Mucosa of rectum (tissue), 2 donors: Measurements from ENCODE around the gene PRKCH.

Source experiments
- H3K27ac ChIP-seq, 2 donors: one replicate each; pipeline ENCODE4 v1.7.0; 2013; ENCODE audit warnings: inconsistent platforms in 2 of 2, low read depth in 2 of 2, low read length in 2 of 2
- H3K27me3 ChIP-seq, 2 donors: one replicate each; pipeline ENCODE4 v1.7.0; 2013; ENCODE audit warnings: low read length in 2 of 2; ENCODE audit not compliant: control insufficient read depth in 2 of 2, insufficient read depth in 2 of 2
- H3K36me3 ChIP-seq, 2 donors: one replicate each; pipeline ENCODE4 v1.7.0; 2013; ENCODE audit warnings: low read length in 2 of 2; ENCODE audit not compliant: control insufficient read depth in 2 of 2, insufficient read depth in 2 of 2
- H3K4me1 ChIP-seq, 2 donors: one replicate each; pipeline ENCODE4 v1.7.0; 2013; ENCODE audit warnings: low read length in 2 of 2, mild to moderate bottlenecking in 1 of 2; ENCODE audit not compliant: control insufficient read depth in 2 of 2, insufficient read depth in 2 of 2
- H3K4me3 ChIP-seq, 2 donors: one replicate each; pipeline ENCODE4 v1.7.0; 2013; ENCODE audit warnings: low read length in 2 of 2
- H3K9ac ChIP-seq, 2 donors: one replicate each; pipeline ENCODE4 v1.7.0; 2013; ENCODE audit warnings: low read length in 2 of 2, low read depth in 1 of 2, mild to moderate bottlenecking in 1 of 2
- H3K9me3 ChIP-seq, 2 donors: one replicate each; pipeline ENCODE4 v1.7.0; 2013; ENCODE audit warnings: low read length in 2 of 2; ENCODE audit not compliant: control insufficient read depth in 2 of 2
- donor health status: healthy.
- donor health status: Normal muscosa, but diverticular disease.

PRKCH gene

GRCh38 chr14:61564618-61565091, 243.3 kb downstream of the PRKCH start:
- peaks cover 0 to 2% of the 10 kb centered on the region in 2 donors for H3K27me3 ChIP-seq
- H3K9me3 ChIP-seq, result no peaks in the 10 kb centered on the region
- peaks cover 25 to 29% of the 10 kb centered on the region in 2 donors for H3K4me1 ChIP-seq
- no peak overlapping the region for H3K27ac ChIP-seq
- H3K36me3 ChIP-seq, result no peaks in the 10 kb centered on the region
- no peak overlapping the region for H3K9ac ChIP-seq
- H3K4me3 ChIP-seq, result no peak overlapping the region

- Histone ChIP-seq H3K9me3 (no peaks in the 10 kb centered on the region), H3K4me1 (peaks cover 26 to 28% of the 10 kb centered on the region in 2 donors), H3K4me3 (no peak overlapping the region), H3K27ac (no peak overlapping the region), H3K27me3 (peaks cover 0 to 2% of the 10 kb centered on the region in 2 donors), H3K36me3 (no peaks in the 10 kb centered on the region), H3K9ac (no peak overlapping the region)
Measured at GRCh38 chr14:61565181-61565580, 243.8 kb downstream of the PRKCH start.

- Histone ChIP-seq H3K9me3 (no peaks in the 10 kb centered on the region), H3K27ac (no peak overlapping the region), H3K4me3 (no peak overlapping the region), H3K27me3 (peaks cover 0 to 2% of the 10 kb centered on the region in 2 donors), H3K9ac (no peak overlapping the region), H3K4me1 (peaks cover 26 to 28% of the 10 kb centered on the region in 2 donors), H3K36me3 (no peaks in the 10 kb centered on the region)
Measured at GRCh38 chr14:61565836-61566536, 244.6 kb downstream of the PRKCH start.

- Histone ChIP-seq H3K4me1 (peaks cover 21 to 22% of the 10 kb centered on the region in 2 donors), H3K27ac (no peak overlapping the region), H3K27me3 (peaks cover 0 to 2% of the 10 kb centered on the region in 2 donors), H3K9me3 (no peaks in the 10 kb centered on the region), H3K4me3 (no peak overlapping the region), H3K36me3 (no peaks in the 10 kb centered on the region), H3K9ac (no peak overlapping the region)
Measured at GRCh38 chr14:61566537-61567225, 245.3 kb downstream of the PRKCH start.

- Histone ChIP-seq H3K27ac (peak overlapping the region; percentile 9 to 13), H3K36me3 (no peaks in the 10 kb centered on the region), H3K27me3 (peaks cover 0 to 2% of the 10 kb centered on the region in 2 donors), H3K4me1 (peaks cover 12 to 17% of the 10 kb centered on the region in 2 donors), H3K9ac (peak overlapping the region; percentile 13 to 61), H3K4me3 (peak overlapping the region; percentile 58 to 65), H3K9me3 (no peaks in the 10 kb centered on the region)
Measured at GRCh38 chr14:61567838-61568571, 246.6 kb downstream of the PRKCH start.

GRCh38 chr14:61568572-61569011, 247.2 kb downstream of the PRKCH start:
- Histone ChIP-seq H3K4me1 (peaks cover 12 to 17% of the 10 kb centered on the region in 2 donors), H3K9me3 (no peaks in the 10 kb centered on the region), H3K27me3 (peaks cover 0 to 2% of the 10 kb centered on the region in 2 donors), H3K36me3 (no peaks in the 10 kb centered on the region), H3K4me3 (peak overlapping the region; percentile 58 to 65), H3K27ac (peak overlapping the region; percentile 9 to 13), H3K9ac (peak overlapping the region; percentile 13 to 61)

GRCh38 chr14:61569308-61569707, 247.9 kb downstream of the PRKCH start:
- H3K4me1 ChIP-seq, result peaks cover 11 to 17% of the 10 kb centered on the region in 2 donors

GRCh38 chr14:61569812-61570548, 248.6 kb downstream of the PRKCH start:
- Histone ChIP-seq H3K9ac (no peak overlapping the region), H3K27me3 (peaks cover 0 to 2% of the 10 kb centered on the region in 2 donors), H3K4me1 (peaks cover 9 to 17% of the 10 kb centered on the region in 2 donors), H3K4me3 (no peak overlapping the region), H3K9me3 (no peaks in the 10 kb centered on the region), H3K27ac (peak overlapping the region in 1 of 2 donors; percentile 49), H3K36me3 (no peaks in the 10 kb centered on the region)

More at GRCh38 chr14:61569308-61569707, 247.9 kb downstream of the PRKCH start:
- Histone ChIP-seq H3K4me3 (no peak overlapping the region), H3K9me3 (no peaks in the 10 kb centered on the region), H3K9ac (no peak overlapping the region), H3K36me3 (no peaks in the 10 kb centered on the region), H3K27ac (peak overlapping the region in 1 of 2 donors; percentile 18), H3K27me3 (peaks cover 0 to 2% of the 10 kb centered on the region in 2 donors)

GRCh38 chr14:61570549-61571290, 249.3 kb downstream of the PRKCH start:
- Histone ChIP-seq H3K9ac (no peak overlapping the region), H3K9me3 (no peaks in the 10 kb centered on the region), H3K27ac (peak overlapping the region in 1 of 2 donors; percentile 49), H3K36me3 (no peaks in the 10 kb centered on the region), H3K4me1 (peaks cover 9 to 17% of the 10 kb centered on the region in 2 donors), H3K4me3 (no peak overlapping the region), H3K27me3 (peaks cover 0 to 2% of the 10 kb centered on the region in 2 donors)
